DMS53 (cell line): ENCODE results near the gene GIMD1.
"Not testable (repeated sequence)": the region's sequence is repeated elsewhere in the genome, so short reads cannot be mapped to it uniquely, and the experiment has no call there.

Experiments
- DNase-seq: peaks from one replicate; lab custom pipeline; 2025; lab: John Stamatoyannopoulos, UW

GIMD1 gene

GRCh38 chr4:106368678-106369077 is at the start of gene GIMD1:
GIMD1 (minus strand) TSS chr4:106368778; CDS start chr4:106367435, 1,343 bp downstream.
- DNase-seq: no peak

DNA sequence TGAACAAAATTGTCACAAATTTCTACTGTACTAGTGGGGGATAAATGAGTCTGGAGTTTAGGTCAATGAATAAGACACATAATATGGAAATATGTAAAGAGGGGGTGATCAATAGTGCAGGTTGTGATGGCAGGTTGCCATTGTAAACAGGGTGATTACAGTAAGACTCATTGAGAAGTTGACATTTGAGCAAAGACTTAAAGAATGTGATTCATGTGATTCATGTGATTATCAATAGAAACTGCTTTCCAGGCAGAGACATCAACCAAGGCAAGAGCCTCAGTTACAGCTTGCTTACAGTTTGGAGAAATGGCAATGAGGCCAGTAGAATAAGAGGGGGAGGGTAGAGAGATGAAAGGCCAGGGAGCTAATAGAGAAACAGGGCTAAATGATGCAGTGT is 45.8 kb upstream of the GIMD1 start:
- no peak for DNase-seq

GRCh38 chr4:106409901-106410889 is 41.6 kb upstream of the GIMD1 start:
- DNase-seq: no peak

DNA sequence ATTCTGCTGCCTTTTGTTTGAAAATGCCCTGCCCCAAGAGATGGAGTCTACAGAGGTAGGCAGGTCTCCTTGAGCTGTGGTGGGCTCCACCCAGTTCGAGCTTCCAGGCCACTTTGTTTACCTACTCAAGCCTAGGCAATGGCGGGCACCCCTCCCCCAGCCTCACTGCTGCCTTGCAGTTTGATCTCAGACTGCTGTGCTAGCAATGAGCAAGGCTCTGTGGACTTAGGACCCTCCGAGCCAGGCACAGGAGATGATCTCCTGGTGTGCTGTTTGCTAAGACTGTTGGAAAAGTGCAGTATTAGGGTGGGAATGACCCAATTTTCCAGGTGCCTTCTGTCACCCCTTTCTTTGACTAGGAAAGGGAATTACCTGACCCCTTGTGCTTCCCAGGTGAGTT is 39.4 kb upstream of the GIMD1 start:
- DNase-seq: not testable (repeated sequence)

DNA sequence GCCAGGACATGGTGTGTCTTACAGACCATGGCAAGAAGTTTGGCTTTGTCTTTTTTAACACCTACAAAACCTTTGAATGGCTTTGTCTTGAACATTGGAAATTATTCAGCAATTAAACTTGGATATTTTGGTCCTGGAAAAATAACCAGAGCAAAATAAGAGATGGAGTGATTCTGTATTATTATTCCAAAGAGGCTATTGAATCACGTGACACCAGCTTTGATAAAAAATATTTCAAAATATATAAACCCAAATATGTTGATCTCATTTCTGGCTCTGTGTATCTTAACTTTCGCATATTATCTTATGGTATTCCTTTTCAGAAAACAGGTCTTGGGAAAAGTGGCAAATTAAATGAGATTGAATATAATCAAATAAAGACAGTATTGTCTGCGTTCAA is 32.6 kb upstream of the GIMD1 start:
- no peak for DNase-seq

- DNase-seq: not testable (repeated sequence)
Measured at GRCh38 chr4:106398898-106399297, 30.3 kb upstream of the GIMD1 start.

GRCh38 chr4:106395582-106395981 is 27.0 kb upstream of the GIMD1 start:
- DNase-seq: no peak

GRCh38 chr4:106385853-106386393 is 17.3 kb upstream of the GIMD1 start:
- DNase-seq: no peak

DNA sequence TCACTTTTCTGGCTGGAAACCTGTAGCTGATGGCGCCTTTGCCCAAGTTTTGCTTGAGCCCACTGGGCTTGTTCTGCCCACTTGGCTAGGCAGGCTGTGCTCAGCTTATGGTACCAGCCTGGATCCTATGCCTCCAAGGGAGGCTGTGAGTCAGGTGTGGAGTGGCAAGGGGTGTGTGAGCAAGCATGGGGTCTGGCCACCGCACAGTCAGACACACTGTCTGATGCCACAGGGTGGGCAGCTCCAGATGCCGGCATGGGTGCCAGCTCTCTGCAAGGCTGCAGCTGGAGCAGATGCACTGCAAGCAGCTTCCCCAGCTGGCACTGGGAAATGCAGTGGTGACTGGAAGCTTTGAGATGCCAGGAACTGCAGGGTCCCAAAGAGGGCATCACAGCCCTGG is 16.3 kb upstream of the GIMD1 start:
- no peak for DNase-seq

- DNase-seq: no peak
Measured at GRCh38 chr4:106380179-106380578, 11.6 kb upstream of the GIMD1 start.

- DNase-seq: no peak
Measured at GRCh38 chr4:106373026-106373425, 4.4 kb upstream of the GIMD1 start.

- DNase-seq: no peak
Measured at GRCh38 chr4:106371161-106371560, 2.6 kb upstream of the GIMD1 start.

DNA sequence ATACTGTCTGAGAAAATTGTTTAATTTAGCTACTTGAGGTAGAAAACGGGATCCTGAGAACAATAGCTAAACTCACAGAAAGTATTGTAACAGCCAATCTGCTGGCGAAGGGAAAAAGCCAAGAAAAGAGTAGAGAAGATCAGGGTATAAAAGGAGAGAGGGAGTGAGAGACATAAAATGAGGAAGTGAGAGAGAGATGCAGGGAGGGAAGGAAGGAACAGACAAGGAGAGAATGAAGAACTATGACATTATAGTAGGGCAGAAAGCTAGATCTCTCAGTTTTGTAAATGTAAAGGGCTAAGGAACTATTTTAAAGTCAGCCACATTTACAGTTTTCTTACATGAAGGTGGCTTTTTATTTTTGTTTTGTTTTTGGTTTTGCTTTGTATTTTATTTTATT is 1.6 kb upstream of the GIMD1 start:
- no peak for DNase-seq

DNA sequence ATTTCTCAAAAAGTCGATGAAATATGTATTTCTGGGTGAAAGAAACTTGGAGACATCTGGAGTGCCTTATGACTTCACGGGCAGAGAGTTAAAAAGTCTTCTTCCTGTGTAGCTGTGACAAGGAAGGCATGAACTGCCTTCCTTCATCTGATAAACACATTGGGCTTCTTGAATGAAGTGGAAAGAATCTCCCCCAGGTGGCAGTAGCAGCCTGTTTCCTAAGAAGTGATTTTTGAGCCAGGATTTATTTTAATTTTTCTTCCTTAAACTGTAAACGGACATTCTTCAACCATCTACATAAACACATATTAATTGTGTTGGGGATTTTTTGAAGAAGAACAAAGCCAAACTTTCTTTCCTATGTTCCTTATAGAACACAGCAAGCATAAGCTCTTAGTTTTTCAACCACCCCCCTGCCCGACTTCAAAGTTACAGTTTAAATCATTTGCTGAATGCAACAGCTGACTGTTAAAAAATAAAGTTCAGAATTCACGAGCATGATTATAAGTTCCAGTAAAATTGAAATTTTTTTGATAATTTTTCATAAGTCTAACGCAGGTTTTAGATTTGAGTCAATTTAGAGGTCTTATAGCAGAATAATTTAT is 980 bp upstream of the GIMD1 start:
- peak; percentile 71 for DNase-seq

DNA sequence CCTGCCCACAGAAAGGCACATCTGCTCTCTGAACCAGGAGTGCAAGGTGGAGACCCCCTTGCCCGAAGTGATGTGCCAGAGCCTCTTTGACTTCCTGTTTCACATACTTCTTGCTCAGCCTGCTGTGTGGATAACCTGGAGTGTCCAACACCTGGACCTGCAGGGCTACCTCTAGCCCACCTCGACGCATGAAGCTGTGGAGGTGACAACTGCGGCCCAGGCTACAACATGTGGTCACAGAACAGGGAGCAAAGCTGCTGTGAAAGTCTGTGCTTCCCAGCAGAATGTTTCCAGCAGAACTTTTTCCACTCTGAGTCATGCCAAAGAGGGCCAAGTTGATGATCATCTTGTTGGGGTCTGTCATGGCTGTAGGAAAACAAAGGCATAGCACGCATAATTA is 1.5 kb downstream of the GIMD1 start:
- DNase-seq: no peak

- no peak for DNase-seq
Measured at GRCh38 chr4:106366026-106366425, 2.6 kb downstream of the GIMD1 start.

DNA sequence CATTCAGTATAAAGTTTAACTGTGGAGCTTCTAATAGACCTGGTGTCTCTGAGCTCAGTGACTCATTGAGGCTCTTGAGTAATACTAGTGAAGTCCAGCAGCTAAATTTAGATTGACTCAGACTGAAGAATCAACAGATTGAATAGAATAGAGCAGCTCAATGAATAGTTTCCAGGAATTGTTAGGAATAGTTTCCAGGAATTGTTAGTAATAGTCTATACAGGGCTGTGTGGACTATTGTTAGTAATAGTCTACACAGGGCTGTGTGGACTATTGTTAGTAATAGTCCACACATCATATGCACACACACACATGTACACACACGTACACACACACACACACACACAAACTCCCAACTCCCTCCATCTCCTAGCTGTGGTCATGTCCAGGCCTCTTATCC is 3.0 kb downstream of the GIMD1 start:
- DNase-seq: peak; percentile 53

DNA sequence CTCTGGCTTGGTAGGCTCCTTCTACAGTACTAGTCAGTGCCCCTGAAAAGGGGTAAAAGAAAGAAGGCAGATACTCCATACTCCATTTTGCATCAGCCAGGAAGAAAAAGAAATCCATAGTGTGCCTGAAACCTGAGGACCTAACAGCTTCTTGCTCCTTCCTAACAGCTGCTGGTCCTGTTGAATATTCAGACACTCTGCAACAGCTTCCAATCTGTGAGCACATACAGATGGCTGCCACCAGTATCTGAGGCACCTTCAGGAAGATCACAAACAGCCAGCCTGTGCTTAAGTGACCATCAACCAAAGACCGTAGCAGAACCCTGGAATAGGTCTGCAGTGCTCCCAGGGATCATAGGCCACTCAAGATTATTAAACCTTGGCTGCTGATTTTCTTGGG is 4.3 kb downstream of the GIMD1 start:
- DNase-seq: no peak

DNA sequence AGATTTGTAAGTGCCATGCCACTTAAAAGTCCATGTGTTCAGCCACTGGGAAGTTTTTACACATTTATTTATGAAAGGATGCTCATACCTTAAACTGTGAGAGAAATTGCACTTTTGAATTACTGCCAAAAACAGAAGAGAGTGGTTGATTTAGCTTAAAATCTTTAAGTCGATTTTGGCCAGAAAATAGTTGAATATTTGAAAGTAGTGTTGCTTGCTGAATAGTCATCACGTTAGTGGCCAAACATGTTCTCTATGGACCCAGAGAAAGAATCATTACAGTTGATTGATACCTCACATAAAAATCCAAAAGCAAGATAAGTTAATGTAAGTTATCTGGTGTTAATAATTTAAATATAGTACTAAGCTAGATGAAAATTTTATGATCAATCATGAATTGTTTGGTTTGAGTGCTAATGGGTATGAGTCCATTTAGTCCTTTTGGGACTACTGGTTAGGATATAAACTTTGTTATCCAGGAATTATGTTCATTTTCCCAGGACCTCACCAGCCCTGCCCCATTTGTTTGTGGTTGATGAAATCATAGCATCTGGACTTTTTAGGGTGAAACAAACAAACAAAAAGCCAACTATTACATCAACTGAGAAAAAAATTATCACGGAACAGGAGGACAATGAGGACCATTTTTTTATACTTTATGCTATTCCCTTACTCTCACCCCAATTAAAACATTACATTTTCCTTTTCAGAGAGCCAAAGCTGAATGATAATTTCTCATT is 6.3 kb downstream of the GIMD1 start:
- DNase-seq: no peak

- no peak for DNase-seq
Measured at GRCh38 chr4:106358899-106359298, 9.7 kb downstream of the GIMD1 start.

- no peak for DNase-seq
Measured at GRCh38 chr4:106355193-106355592, 13.4 kb downstream of the GIMD1 start.

DNA sequence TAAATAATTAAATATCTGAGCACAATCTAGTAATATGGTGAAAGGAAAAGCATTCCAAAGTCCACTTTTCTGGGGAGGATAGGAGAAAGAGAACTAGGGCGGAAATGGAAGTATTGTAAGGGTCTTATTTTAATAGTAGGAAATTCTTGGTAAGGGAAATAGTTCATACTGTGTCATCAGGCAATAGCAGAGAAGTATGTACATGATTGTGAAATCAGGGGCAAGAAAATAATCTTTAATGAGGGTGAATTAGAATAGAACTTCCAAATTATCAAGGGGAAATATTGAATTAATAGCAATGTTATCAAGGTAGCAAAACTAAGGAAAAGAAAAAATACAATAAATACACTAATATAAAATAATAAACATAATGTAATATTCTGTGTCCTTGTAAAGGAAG is 14.8 kb downstream of the GIMD1 start:
- DNase-seq: no peak
